NCI-H2081 (cell line): ENCODE results near the gene DMAC2.
"Not testable (repeated sequence)": the region's sequence is repeated elsewhere in the genome, so short reads cannot be mapped to it uniquely, and the experiment has no call there.

Experiments used
- DNase-seq, 2 experiments: peaks; one replicate each; lab custom pipeline; 2025; lab: John Stamatoyannopoulos, UW

The DMAC2 gene

DNA sequence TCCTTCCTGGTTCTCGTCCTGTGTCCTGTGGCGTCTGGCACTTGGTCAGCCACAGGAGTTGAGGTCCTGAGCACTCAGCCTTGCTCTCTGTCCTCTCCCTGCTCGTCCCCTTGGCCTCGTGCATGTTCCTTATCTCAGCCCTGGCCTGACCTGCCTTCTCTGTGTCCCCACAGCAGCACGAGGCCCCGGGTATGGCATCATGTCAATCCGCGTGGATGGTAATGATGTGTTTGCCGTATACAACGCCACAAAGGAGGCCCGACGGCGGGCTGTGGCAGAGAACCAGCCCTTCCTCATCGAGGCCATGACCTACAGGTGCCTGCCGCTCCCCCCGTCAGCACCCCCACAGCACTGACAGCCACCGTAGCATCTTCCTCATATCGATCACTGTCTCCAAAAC lies 17.3 kb downstream of the DMAC2 start:
- no peak for DNase-seq

DNA sequence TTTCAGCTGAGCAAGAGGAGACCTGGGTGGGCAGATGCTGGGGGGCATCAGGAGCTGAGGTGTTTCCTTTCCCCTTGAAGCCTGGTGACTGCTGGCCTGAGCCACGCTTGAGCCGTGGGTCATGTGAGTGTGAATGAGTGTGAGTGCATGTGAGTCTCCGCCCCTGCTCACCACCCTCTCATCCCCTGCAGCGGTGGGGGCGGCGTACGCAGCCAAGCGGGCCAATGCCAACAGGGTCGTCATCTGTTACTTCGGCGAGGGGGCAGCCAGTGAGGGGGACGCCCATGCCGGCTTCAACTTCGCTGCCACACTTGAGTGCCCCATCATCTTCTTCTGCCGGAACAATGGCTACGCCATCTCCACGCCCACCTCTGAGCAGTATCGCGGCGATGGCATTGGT lies 17.7 kb downstream of the DMAC2 start:
- DNase-seq: no peak

DNA sequence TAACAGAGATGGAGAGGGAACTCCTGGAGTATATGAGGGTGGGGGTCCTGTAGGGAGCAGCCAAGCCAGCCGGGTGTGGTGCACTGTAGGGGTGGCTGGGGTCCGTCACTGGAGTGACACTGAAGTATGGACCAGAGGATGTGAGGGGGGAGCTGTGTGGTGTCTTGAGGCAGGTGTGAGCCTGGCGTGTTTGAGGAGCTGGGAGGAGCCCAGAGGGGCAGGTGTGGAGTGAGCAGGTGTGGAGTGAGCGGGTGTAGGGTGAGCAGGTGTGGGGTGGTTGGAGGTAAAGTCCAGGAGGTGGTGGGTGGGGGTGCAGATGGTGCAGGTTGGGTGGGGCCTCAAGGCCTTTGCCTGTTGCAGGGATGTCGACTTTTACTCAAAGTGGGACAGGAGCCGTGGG lies 18.4 kb downstream of the DMAC2 start:
- DNase-seq: peak in 1 of 2 experiments; percentile 14

DNA sequence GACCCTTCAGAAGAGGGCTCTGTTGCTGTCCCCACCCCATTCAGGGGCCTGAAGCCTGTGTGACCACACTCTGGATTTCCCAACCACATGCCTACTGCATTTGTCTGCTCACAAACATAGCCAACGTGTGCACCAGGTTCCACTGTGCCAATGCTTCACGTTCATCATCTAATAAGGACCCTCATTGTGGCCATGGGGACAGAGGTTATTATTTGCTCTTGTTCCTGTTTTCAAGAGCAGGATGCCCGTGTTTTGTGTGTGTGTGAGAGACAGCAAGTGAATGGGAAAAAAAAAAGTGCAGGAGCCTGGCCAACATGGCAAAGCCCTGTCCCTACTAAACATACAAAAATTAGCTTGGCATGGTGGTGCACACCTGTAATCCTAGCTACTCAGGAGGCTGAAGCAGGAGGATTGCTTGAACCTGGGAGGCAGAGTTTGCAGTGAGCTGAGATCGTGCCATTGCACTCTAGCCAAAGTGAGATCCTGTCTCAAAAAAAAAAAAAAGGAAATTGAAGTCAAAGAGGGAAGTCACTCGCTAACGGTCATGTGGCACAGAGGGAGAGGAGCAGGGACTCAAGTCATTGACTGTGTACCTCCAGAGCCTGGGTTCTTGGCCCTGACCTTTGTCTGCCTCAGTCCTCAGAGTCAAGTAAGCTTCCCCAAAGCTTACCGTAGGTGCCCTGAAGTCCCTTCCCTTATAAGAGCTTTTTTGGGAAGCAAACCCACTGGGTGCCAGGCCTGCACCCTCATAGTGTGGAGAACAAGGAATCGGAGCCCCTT lies 19.4 kb downstream of the DMAC2 start:
- no peak for DNase-seq

DNA sequence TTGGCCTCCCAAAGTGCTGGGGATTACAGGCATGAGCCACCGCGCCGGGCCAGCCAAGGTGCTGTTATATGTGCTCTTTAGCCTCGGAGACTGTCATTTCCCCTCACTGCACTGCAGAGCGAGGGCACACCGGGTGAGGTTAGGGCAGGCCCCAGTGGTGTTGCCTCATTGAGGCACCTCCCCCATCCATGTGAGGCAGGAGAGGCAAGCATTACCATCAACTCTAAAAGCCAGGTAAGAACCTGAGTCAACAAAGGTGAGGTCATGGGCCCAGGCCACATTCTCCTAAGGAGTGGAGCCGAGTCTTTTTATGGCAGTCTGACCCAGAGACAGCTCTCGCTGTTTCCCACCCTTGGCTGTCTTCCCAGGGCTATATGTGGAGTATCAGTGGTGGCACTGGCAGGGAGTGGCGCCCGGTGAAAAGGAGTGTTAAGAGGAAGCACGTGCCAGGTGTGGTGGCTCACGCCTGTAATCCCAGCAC lies 23.5 kb downstream of the DMAC2 start:
- no peak for DNase-seq

DNA sequence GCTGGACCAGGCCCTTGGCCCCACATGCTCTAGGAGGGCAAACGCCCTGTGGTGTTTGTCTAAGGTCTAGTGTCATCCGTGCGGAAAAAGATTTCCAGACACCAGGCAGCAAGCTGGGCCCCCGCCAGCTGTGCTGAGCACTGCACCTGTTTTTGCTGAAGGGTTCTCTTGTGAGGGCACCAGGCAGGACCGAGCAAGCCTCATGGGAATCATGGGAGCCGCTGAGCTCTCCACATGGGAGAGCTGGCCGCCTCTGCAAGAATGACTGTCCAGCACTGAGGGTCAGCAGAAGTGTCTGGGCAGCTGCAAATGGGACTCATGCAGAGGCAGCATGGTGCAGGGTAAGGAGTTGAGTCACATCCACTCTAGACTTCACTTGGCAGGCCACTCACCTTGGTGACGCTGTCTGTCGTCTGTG lies 24.5 kb downstream of the DMAC2 start:
- no peak for DNase-seq

DNA sequence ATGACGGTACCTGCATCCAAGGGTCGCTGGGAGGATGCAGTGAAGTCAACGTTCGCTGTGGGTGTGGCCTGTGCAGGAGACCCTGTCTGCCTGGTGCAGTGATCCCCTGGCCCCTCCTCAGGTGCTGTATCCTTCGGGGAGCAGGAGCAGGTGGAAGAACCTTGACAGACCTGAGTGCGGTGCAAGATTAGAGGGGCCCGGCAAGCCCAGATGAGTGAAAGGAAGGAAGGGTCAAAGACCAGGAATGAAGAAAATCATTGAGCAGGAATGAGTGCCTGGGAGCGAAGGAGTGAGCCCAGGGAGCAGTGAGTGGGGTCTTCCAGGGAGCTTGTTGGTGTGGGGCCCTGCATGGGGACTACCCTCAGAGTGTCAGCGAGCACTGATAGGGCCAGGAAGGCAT lies 25.3 kb downstream of the DMAC2 start:
- no peak for DNase-seq

DNA sequence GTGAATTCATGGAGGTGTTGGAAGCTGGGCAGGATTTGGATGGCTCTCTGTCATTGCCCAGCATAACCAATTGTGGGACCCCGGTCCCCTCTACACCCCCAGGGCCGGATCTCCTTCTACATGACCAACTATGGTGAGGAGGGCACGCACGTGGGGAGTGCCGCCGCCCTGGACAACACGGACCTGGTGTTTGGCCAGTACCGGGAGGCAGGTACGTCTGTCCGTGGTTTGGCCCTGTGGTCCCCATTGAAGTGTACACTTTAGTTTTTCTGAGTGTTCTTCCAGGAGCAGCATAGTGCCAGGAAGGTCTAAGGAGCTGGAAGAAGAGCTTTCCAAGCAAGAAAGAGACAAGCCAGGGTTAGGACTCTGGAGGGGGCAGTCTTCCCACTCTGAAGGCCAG lies 25.8 kb downstream of the DMAC2 start:
- no peak for DNase-seq

DNA sequence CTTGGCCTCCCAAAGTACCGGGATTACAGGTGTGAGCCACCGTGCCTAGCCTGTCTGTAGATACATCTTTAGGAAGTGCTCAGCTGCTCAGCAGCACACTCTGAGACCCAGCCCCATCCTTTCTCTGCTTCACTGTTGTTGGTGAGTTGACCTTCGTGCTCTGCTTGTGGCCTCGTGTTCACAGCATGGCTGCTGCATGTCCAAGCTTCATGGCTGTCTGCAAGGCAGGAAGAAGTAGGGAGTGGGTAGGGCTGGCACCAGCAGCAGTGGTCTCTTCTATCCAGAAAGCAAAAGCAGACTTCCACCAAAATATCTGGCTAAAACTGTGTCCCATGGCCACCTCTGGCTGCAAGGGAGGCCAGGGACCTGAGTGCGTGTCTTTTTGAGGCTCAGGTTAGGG lies 26.8 kb downstream of the DMAC2 start:
- DNase-seq: no peak

DNA sequence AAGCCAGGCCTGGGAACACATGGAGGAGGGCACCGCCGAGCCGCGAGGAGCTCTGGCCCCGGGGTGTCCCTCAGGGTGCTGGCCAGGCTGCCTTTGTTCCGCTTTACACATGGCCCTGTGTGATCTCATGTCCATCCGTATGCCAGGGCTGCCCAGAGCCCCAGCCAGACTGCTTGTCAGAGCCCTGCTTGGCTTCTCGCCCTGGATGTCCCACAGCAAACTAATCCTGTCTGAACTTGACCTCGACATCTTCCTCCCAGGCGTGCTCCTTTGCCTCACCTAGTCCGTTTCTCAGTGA lies 27.8 kb downstream of the DMAC2 start:
- no peak for DNase-seq

DNA sequence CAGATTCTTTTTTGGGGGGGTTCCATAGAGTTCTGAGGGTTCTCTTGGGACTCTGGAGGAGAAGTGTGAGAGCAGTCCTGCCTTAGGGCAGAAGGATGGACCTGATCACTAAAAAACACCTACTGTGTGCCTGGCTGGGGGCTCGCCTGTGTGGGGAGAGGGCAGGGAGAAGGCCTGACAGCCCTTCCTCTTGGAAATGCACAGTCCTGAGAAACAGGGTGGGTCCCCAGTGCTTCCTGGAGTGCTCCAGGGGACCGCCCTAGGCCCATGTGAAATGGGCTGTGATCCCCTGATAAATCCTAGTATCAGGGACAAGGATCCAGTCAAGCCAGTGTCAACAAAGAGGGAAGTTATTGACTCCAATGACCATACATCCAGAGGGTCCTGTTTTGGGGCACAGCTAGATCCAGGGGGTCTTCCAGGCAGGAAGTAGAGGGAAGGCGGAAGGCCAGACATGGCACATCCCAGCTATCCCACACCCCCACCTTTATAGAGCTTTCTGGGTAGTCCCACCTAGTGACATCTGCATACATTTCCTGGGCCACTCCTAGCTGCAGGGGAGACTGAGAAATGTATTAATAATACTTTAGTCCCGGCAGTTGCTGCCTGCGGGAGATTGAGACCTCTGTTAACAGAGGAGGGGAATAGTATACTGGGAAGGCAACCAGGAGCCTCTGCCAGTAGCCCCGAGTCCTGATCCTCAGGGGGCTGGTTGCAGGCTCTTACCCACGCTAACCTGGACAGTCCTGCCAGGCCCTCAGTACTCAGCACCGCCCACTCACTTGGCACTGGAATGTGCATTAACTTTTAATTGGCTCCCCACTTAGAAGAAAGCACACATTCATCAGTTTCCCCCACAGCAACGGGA lies 28.4 kb downstream of the DMAC2 start:
- no peak for DNase-seq

DNA sequence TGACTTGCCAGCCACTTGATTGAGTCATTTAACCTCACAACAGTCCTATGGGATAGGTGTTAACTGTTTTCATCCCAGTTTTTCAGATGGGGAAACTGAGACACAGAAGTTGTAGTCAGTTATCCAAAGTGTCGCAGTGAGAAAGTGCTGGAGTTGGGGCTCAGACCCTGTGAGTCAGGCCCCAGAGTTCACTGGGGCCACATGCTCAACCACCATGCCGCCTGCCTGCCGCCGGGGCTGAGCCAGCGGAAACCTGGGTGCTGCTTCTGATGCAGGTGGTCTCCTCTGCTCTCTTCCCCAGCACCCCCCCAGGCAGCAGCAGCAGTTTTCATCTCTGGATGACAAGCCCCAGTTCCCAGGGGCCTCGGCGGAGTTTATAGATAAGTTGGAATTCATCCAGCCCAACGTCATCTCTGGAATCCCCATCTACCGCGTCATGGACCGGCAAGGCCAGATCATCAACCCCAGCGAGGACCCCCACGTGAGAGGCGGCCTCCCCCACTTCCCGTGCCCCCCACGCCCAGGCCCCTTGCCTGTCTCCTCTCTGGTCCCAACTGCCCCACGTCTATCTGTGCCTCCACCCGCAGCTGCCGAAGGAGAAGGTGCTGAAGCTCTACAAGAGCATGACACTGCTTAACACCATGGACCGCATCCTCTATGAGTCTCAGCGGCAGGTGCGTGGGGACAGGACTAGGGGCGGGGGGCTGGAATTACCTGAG lies 29.2 kb downstream of the DMAC2 start:
- no peak for DNase-seq

DNA sequence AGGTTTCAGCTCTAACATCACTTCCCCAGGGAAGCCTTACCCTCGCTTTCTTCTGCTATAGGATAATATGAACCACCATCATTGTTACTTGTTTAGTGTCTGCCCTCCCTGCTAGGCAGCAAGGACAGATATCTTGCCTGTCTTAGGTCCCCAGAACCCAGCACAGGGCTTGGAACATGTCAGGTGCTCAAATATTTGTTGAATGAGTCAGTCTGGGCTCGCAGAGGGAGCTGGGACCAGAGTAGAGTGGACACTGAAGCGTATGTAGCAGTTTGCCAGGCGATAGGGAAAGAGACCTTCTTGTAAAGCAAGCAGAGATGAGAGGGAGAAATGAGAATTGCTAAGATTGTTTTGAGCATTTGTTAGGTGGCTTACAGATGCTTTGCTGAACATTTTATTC lies 30.4 kb downstream of the DMAC2 start:
- no peak for DNase-seq

DNA sequence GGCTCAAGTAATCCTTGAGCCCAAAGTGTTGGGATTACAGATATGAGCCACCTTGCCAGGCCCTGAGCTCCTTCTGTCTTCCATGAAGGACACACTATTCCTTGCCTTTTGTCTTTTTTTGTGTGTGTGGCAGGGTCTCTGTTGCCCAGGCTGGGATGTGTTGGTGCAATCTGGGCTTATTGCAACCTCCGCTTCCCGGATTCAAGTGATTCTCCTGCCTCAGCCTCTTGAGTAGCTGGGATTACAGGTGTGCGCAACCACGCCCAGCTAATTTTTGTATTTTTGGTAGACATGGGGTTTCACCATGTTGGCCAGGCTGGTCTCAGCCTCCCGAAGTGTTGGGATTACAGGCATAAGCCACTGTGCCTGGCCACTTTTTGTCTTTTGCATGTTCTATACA lies 30.9 kb downstream of the DMAC2 start:
- not testable (repeated sequence) for DNase-seq

DNA sequence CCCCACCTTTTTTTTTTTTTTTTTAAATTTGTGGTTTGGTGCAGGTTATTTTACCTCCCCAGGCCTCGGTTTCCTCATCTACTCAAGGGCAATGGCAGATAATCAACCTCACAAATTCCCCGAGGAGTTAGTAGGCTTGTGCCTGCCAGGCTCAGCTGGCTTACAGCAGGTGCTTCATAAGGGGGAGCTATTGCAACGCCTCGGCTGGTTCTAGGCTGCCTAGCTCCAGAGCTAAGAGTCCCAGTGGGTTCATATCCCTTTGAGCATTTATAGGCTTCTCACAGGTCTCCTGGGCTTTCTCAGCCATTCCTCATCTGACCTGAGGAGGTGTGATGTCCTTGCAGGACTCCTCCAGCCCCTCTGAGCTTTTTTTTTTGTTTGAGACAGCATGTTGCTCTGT lies 31.5 kb downstream of the DMAC2 start:
- no peak for DNase-seq

DNA sequence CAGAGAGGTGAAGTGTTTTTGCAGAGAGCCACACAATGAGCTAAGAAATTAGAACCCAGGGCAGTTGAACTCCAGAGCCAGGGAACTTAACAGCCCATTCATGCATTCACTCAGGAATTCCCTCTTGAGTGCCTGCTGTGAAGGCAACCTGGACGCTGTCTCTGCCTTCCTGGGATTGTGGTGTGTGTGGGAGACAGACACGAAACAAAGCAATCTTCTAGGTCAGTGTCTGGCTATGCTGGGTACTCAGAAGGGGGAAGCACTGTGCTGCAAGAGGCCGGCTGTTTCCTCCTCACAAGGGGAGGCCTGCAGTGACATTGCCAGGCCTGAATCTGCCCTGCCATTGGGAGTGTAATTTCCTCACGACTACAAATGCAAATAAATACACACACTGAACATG lies 32.4 kb downstream of the DMAC2 start:
- DNase-seq: no peak

DNA sequence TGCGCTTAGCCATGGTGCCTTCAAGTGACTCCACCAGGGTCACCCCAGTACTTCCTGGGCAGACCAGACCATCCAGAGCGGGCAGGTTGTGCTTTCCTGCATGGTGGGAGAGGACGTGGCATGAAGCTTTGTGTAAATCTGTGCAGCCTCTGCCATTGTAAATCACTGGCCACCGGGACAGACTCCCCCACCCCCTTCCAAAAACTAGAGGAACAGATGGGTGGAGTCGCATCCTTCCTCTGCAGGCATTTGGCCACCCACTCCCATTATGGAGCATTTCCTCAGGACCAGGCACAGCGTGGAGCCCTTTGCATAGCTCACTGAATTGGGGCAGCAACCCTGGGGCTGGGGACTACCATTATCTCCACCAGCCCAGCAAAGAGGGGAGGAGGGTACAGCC lies 33.9 kb downstream of the DMAC2 start:
- no peak for DNase-seq

DNA sequence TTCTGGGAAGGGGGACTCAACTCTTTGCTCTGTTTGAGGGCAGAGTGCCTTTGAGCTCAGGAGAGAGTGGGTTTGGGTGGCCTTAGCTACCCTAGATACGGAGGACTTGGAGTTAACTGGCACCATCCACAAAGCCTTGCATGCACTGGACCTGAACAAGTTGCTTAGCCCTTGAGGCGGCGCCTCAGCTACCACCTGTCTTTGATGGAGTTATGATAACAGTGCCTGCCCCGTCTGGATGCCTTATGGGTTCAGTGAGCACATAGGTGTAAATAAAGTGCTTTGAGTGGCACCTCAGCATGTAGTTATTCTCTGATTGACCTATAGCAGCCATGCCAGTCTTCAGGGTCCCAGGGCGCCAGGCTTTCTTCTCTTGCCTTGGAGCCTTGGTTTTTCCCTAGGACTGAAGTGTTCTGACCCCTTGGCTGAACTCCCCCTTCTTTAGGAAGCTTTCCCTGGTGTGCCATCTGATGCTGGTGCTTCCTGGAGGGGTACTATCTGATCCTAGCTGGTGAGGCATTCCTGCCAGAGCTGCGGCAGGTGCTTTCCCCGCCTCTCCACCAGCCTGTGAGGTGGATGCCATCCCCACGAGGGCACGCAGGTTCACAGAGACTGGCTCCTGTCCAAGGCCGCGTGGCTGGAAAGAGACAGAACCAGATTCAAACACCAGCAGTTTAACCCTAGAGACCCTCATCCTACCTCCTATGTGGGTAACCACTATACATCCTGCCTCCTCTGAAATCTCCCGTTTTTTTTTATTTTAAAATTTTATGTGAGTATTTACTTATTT lies 36.3 kb downstream of the DMAC2 start:
- DNase-seq: no peak

DNA sequence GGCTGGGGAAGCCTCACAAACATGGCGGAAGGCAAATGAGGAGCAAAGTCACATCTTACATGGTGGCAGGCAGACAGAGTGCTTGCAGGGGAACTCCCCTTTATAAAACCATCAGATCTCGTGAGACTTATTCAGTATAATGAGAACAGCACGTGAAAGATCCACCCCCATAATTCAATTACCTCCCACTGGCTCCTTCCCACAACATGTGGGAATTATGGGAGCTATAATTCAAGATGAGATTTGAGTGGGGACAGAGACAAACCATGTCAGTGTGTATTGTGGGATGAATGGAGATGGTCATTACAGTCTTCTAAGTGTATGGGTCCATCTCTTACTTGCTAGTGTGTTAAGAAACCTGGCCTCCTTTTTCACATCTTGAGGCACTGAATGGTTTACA lies 37.7 kb downstream of the DMAC2 start:
- DNase-seq: no peak

DNA sequence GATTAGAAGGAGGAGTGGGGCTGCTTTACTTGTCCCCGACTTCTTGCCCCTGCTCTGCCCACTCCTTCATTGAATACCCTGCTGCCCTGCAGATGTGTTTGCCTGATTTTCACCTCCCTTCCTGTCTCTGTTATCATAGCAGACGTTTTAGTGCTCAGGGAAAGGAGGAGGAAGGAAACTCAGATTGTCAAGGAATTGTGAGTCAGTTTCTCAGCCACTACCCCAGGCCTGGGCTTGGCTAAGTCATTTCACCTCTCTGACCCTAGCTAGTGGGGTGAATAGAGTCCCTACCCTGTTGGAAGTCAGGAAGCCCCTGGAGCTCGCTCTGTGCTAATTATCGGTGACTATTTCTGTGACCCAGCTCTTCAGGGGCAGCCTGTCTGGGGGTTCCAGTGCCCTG lies 38.2 kb downstream of the DMAC2 start:
- no peak for DNase-seq

DNA sequence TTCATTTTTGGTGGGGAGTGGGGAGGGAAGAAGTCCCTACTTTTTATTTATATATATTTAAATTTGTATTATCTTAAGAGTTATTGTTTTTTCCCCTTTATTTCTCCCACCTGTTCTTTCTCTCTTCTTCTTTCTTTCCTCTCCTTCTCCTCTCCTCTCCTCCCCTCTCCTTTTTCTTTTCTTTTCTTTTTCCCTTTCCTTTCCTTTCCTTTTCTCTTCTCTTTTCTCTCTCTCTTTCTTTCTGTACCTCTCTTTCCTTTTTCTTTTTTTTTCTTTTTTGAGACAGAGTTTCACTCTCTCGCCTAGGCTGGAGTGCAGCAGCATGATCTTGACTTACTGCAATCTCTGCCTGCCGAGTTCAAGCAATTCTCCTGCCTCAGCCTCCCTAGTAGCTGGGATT lies 40.2 kb downstream of the DMAC2 start:
- DNase-seq: no peak

DNA sequence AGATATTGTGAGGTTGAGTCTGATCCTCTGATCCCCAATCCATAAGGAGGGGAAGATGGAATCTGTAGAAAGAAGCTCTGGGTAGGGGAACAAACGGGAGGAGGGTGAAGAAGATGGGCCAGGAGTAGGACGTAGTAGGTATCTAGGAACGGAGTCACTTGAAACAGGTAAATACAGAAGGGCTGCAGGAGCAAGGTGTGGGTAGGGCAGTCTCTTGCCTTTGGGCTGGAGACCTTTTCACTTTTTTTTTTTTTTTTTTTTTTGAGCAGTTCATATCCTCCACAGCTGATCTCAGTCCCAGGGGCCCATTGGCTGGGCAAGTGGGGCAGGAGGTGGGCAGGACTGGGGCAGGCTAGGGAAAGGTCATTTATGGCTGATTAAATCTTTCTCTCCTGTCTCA lies 40.6 kb downstream of the DMAC2 start:
- DNase-seq: no peak
